Measurements from ENCODE around the gene ARHGAP22. TPM values are rescaled to one million over a fixed set of nuclear protein-coding genes. Genes with fewer than 3 reads are reported as not detected.

The ARHGAP22 gene
- polyA plus RNA-seq, 1 experiment = 7.2 TPM

GRCh38 chr10:48476279-48476982 lies 128.4 kb downstream of the ARHGAP22 start:
- DNase-seq (ENCODE audit: low read depth) = no peak
- POLR2A ChIA-PET = no interaction called here

GRCh38 chr10:48475943-48476278 lies 129.0 kb downstream of the ARHGAP22 start:
- CTCF ChIA-PET = no interaction called here
- no peak for TF ChIP-seq CTCF (IDR thresholded peaks at IDR 0.05; ENCODE audit: insufficient read depth, low read depth, low read length)

More at GRCh38 chr10:48476279-48476982, 128.4 kb downstream of the ARHGAP22 start:
- Histone ChIP-seq H3K27me3 (ENCODE audit: control insufficient read depth, insufficient read depth, low read length) (no peaks in the 10 kb centered on the region), H3K4me3 (ENCODE audit: low read depth, low read length) (no peak overlapping the region), H3K36me3 (ENCODE audit: control insufficient read depth, insufficient read depth, low read length) (peaks cover 5% of the 10 kb centered on the region)
- no peak for TF ChIP-seq CTCF (IDR thresholded peaks at IDR 0.05; ENCODE audit: insufficient read depth, low read depth, low read length)
- CTCF ChIA-PET = no interaction called here

GRCh38 chr10:48474765-48475365 lies 130.0 kb downstream of the ARHGAP22 start:
- POLR2A ChIA-PET = no interaction called here
- CTCF ChIA-PET = interaction anchor here (0.6 kb wide), 2 partner anchors 68 to 157 kb away, joined by 4 to 5 read pairs; no protein-coding TSS in a partner anchor
- H3K4me3 ChIP-seq (ENCODE audit: low read depth, low read length) = no peak overlapping the region
- H3K27me3 ChIP-seq (ENCODE audit: control insufficient read depth, insufficient read depth, low read length) = no peaks in the 10 kb centered on the region
- no peak for TF ChIP-seq CTCF (IDR thresholded peaks at IDR 0.05; ENCODE audit: insufficient read depth, low read depth, low read length)
- DNase-seq (ENCODE audit: low read depth) = no peak
- H3K36me3 ChIP-seq (ENCODE audit: control insufficient read depth, insufficient read depth, low read length) = peaks cover 4% of the 10 kb centered on the region

More at GRCh38 chr10:48475943-48476278, 129.0 kb downstream of the ARHGAP22 start:
- DNase-seq (ENCODE audit: low read depth) = no peak
- peaks cover 4% of the 10 kb centered on the region for H3K36me3 ChIP-seq (ENCODE audit: control insufficient read depth, insufficient read depth, low read length)
- H3K27me3 ChIP-seq (ENCODE audit: control insufficient read depth, insufficient read depth, low read length) = no peaks in the 10 kb centered on the region
- H3K4me3 ChIP-seq (ENCODE audit: low read depth, low read length) = no peak overlapping the region
- POLR2A ChIA-PET = no interaction called here

- DNase-seq (ENCODE audit: low read depth) = no peak
- POLR2A ChIA-PET = no interaction called here
Observed at GRCh38 chr10:48473704-48474103, 131.2 kb downstream of the ARHGAP22 start.

More at GRCh38 chr10:48473704-48474103, 131.2 kb downstream of the ARHGAP22 start:
- Histone ChIP-seq H3K36me3 (ENCODE audit: control insufficient read depth, insufficient read depth, low read length) (peaks cover 4% of the 10 kb centered on the region), H3K27me3 (ENCODE audit: control insufficient read depth, insufficient read depth, low read length) (no peaks in the 10 kb centered on the region), H3K4me3 (ENCODE audit: low read depth, low read length) (no peak overlapping the region)
- TF ChIP-seq CTCF (IDR thresholded peaks at IDR 0.05; ENCODE audit: insufficient read depth, low read depth, low read length) = no peak
- CTCF ChIA-PET = no interaction called here

Measured in BJ (cell line).